ENCODE results near the gene OR1S2.

DNA sequence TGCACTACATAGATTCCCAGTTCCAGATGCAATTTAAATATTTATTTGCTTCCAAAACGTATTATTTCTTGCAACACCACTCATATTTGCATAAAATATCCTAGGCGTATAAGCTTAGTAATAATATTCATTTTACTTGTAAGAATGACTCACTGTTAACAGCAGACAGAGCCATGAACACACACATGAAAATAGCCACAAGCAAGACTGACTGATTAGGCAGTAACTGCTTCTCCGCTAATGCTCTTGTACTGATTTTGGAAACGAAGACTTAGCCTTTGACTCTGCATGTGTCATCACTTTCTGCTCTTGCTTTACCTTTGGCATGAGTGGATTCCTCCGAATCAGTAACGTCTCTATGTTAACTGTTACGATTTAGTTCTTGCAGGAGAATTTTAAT is 18.8 kb upstream of the OR1S2 start:
- TF ChIP-seq, protein P1, sequence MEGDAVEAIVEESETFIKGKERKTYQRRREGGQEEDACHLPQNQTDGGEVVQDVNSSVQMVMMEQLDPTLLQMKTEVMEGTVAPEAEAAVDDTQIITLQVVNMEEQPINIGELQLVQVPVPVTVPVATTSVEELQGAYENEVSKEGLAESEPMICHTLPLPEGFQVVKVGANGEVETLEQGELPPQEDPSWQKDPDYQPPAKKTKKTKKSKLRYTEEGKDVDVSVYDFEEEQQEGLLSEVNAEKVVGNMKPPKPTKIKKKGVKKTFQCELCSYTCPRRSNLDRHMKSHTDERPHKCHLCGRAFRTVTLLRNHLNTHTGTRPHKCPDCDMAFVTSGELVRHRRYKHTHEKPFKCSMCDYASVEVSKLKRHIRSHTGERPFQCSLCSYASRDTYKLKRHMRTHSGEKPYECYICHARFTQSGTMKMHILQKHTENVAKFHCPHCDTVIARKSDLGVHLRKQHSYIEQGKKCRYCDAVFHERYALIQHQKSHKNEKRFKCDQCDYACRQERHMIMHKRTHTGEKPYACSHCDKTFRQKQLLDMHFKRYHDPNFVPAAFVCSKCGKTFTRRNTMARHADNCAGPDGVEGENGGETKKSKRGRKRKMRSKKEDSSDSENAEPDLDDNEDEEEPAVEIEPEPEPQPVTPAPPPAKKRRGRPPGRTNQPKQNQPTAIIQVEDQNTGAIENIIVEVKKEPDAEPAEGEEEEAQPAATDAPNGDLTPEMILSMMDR (conservative IDR thresholded peaks at IDR 0.05; ENCODE audit: low read length): no peak
- no peak for TF ChIP-seq EZH2phosphoT487 (IDR thresholded peaks at IDR 0.05; ENCODE audit: borderline replicate concordance)

Data from Loucy (cell line).